HG03196 (cell line): ENCODE results near the gene GPHN.
A peak's percentile ranks its signal among the peaks of the same experiment; 100 is the strongest.

Source experiments
- ATAC-seq: cut with Tn5 transposase; IDR thresholded peaks from one replicate; pipeline ENCODE4 v1.9.1; 2021; ENCODE audit not compliant: unreplicated experiment

GPHN gene

DNA sequence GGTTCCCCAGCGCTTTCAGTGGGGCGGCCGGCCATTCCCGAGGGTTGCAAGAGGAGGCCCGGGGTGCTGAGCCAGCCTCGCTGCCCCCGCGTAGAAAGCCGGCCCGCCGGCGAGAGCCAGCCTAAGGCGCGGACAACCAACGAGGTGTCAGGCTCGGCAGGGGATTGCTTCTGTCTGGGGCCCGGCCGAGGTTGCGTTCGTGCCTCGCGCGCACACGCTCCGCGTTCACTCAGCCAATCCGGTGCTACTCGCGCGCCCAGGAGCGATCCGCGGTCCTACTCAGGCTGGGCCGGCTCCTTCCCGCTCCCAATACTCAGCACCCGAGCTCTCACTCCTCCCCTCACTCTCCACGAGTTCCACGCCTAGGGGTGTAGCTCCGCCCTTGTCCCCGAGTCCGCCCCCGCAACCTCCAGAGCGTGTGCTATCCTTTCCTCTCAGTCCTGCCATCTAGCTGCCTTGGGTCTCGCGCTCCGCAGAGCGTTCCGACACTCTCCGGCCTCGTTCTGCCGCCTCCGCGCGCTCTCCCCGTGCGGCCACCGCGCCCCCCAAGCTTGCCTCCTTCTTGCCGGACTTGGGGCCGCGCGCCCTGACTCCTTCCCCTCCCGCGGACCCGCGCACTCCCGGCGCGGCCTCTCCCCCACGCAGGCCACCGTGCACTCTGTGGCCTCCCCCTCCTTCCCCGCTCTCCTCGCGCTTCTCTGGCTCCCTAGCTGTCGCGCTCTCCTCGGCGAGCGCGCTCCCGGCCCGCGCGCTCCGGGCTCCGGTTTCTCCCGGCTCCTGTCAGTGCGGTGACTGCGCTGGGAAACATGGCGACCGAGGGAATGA, at the start of gene GPHN:
GPHN (plus strand) TSS at position 426 of the 825 bp plus-strand sequence.
- peak; percentile 82 for ATAC-seq

DNA sequence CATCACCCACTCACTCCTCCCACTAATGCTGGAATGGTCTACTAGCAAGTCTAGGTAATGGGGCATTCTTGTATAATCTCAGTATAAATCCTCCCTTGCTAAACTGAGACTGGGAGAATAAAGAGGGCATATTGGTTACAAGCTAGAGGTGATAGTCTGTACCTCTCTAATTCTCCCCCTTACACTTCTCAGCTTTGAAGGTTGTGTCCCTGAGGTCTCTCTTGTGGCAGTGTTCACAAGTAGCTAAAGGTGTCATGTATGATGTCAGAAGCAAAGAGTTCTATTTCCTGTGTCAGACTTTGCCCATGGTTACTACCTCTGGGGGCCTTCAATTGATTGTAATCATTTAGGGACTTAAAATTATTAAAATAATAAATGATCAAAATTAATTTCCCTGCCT, 48.3 kb upstream of the GPHN start:
- ATAC-seq, result no peak

DNA sequence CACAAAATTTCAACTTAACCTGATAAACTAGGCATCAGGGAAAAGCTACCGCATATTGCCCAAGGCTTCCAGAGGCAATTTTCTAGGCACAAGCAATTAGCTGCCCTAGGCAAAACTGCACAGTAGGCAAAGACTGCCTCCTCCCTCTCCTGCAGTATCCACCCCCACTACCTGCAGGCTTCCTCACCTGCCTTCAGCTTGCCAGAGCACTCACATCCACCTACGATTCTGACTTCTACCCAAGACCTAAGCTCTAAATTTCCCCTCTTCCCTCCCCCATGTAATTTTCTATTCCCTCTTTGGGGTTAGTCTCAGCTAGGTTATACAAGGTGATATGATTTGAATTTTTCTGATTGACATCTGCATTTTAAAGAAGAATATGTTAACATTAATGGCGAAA, 43.7 kb upstream of the GPHN start:
- ATAC-seq, result no peak

DNA sequence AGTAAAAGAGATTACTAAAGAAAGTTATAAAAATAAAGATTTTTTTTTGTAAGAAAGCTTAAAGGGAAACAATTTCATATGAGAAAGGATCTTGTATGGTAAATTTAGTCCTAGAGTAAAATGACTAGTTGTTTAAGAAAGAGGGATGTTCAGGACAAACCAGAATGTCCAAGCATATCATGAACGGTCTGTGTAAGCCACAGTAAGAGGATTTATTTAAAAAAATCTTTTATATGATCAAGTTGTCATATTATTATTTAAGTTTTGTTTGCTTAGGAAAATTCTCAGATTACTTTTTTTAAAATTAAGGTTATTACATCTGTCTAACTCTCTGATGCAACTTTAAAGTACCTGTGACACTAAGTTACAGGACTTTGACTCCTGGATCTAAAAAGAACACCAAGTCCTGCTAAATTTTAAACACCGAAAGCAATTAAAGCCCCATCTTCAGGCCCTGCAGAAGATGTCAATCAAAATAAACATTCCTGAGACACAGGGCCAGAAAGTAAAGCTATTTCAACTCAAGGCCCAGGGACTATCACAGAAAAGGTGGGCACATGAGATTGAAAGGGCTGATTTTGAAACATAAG, 39.1 kb upstream of the GPHN start:
- ATAC-seq, result no peak

DNA sequence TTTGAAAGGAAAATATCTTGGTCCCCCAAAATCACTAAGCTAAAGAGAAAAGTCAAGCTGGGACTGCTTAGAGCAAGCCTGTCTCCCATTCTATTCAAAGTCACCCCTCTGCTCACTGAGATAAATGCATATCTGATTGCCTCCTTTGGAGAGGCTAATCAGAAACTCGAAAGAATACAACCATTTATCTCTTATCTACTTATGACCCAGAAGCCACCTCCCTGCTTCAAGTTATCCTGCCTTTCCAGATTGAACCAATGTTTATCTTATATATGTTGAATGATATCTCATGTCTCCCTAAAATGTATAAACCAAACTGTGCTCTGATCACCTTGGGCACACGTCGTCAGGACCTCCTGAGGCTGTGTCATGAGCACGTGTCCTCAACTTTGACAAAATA, 36.4 kb upstream of the GPHN start:
- no peak for ATAC-seq

DNA sequence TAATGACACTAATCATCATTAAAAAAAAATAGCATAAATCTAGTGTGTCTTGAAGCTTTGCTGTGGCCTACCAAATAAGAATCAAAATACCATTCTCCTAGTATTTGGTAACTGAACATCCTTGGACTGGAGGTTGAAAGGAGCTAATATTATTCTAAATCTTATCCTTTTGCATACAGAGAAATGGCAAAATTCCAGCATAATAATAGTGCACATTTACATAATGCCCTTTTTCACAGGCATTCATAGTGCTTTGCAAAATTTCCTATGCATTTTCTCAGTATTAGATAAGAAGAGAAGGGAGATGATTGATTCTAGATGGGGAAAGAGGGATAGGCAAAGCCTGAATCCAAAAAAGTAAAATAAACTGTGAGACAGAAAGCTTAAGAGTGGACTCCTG, 35.7 kb upstream of the GPHN start:
- ATAC-seq, result no peak

DNA sequence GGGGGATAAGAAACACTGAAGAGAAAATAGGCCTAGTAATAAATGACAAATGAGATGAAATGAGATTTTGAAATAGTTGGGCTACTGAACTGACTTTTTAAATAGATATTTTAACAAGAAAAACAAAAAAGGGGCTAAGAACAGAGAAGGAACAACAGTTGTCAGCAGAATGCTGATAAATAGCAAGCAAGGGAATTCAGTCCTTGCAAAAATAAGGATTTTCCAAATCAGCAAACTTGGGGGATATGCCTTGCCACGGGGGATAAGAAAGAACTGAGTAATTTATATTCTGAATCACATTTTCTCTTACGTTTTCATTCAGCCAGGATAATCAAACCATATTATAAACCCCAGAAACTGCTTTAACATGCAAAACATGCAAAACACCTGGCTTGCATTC, 34.7 kb upstream of the GPHN start:
- no peak for ATAC-seq

DNA sequence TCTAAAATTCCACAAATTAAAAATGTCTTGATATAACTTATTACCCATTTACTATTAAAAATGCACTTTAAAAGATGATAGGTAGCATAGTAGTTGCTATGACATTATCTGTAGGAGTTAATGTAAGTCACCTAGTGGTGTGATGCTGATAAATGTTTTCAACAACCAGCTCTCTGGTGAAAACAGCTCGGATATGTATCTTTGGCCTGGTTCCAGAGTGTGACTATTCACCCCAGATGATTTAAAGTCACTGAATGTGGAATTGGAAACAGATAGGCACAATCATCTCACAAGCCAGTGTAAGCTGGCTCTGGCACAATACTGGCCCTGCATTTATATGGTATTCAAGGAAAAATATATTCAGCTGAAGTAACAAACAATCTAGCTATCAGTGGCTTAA, 31.0 kb upstream of the GPHN start:
- ATAC-seq, result no peak

DNA sequence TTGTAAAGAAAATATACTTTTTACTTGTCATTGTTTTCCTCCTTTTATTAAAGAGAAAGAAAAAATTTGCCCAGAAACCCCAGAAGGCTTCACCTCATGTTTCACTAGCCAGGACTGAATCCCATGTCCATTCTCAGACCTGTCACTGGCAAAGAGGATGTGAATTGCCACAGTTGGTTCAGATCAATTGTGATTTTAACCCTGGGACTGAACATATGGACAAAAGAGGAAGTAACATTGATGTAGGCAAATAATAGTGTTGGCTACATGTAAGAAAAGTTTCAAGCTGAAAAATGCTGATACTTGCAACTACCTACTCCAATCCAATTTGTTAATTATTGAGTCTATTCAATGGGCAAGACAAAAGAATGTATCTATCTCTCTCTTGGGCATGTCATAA, 30.4 kb upstream of the GPHN start:
- ATAC-seq, result no peak

DNA sequence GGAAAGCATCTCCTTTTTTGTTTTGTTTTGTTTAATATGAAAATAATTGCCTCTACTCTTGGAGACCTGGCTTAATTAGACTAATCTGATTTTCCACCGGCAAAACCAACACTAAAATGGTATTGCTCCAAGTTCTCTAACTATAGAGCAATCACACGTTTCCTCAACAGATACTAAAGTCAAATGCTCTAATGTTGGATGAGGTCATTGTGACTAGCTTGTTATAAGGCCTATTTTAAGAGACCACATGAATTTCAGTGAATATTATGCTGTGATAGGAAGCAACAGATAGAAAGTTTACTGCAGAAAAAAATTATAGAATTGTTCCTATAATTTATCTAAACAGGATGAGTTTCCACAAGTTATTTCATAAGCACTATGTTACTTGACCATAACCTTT, 25.1 kb upstream of the GPHN start:
- ATAC-seq, result no peak

DNA sequence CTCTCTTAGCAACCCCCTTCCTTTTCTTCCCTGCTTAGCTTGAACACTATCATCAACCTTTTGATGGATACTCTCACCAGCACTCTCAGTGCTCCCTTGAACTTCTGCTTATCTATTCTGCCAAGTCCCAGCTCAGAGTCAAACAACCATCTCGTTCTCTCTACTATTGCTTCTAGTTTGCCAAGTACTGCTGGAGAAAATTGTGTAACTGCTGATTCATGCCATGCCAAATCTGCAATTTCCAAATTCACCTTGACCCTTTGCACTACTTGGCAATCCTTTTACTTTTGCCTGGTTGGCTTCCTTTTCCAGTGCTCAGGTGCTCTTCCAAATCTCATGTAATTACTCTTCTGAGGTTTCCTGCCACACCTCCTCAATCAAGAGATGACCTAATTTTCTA, 24.6 kb upstream of the GPHN start:
- ATAC-seq, result no peak

DNA sequence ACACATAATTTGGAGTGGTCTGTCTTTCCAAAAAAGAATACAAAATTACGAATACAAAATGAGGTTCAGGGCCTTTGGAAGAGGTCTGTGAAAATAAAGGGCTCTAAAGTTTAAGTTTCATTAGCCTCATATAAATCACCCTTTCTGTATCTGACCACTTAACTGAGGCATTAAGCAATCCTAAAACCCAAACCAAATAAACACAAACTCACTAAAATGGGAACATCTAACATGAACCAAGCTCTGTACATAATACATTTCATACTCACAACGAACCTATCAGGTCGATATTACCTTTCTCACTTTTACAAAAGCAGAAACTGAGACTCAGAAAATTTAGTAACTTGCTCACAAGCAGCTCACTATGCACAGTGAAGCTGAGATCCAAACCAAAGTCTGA, 22.9 kb upstream of the GPHN start:
- ATAC-seq, result no peak

DNA sequence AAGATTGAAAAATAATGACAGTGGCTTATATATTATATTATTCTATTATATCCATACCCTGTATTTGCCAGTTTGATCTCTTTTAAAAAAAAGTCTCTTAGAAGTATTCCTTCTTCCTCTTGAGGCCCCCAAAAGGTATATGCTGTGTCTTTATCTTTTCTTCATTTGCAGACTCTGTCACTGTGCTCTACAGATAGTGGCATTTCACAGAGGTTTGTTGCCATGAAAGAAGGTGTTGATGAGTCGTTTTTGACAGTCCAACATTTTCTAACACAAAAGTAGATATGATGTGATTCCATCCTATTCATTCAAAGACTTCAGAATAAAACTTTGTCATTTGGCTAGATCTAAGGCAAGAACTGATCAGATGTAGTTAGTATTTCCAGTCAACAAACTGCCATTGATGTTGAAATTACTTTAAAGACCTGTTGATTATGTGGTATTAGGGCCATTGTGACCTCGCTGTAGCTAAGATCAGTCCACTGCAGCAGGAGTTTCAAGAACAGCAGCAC, 22.0 kb upstream of the GPHN start, which contains the start of gene CCDC196:
CCDC196 (plus strand) TSS at position 462 of the 512 bp plus-strand sequence. CDS start 132 bp downstream, outside the sequence.
- ATAC-seq, result no peak

DNA sequence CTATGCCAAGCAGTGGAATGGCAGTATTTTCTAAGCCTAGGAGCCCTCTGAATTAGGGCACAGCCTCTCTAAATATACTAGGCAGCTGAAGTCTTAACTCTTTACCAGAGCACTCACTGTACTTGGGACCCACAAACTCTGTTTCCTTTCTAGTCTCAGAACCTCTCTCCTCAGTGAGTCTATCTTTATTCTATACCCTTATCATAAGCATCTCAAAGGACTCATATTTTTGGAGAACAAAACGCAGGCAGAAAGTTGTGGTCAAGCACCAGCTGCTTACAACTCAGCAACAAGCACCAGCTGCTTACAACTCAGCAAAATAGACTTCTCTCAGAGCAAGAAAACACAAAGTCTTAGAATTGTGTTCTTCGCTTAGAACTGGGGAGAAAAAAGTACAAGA, 20.8 kb upstream of the GPHN start:
- no peak for ATAC-seq

DNA sequence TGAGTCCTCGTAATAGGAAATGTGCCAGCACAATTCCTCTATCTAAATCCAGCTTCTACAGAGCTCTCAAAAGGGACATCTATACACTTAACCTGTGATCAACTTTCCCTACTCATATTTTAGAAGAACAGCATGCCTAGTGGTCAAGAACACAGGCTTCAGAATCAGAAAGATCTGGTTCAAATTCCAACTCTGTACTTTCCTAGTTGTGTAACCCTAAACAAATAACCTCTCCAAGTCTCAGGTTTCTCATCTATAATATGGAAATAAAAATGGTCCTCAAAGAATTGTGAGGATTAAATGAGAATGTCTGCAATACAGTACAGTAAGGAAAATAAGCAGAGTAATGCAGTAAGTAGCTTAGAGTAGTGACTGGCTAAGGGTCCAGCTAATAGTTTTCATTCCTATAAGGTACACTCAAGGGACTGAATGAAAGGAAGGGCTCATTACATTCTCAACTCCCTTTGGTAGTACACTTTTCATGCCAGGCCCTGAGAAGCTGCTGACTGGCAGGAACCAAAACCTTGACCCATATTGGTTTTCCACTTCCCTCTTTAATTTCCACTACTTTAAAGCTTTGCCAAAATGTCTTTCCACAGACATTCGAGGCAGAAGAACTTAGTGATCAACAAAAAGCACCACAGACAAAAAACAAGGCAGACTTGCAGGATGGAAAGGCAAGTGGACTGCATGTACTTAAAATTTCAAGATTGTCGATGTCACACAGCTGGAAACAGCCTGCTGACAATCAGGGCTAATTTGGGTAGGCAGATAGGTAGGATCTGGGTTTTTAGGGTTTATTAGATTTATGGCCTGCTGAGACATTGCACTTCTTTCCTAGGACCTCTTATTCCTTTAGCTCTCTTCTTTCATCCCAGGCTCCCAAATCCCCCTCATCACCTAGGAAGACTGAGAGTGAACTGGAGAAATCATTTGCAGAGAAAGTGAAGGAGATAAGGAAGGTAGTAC, 17.5 kb upstream of the GPHN start:
- no peak for ATAC-seq

DNA sequence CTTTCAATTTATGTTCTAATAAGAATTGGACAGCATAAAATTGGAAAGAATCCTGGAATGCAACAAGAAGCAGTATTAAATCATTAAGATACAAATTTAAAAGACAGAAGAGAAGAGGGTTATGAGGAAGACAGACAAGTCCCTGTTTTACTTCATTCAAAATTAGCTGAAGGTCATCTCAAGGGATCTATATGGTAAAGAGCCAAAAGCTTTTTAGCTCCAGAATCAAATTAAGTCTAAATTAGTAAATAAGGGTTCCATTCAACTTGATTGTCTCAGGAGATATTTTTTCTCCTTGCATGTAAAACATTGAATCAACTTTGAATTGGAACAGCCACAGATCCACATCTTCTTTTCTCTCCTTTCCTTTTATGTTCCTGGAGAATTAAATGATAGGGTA, 14.2 kb upstream of the GPHN start:
- no peak for ATAC-seq

DNA sequence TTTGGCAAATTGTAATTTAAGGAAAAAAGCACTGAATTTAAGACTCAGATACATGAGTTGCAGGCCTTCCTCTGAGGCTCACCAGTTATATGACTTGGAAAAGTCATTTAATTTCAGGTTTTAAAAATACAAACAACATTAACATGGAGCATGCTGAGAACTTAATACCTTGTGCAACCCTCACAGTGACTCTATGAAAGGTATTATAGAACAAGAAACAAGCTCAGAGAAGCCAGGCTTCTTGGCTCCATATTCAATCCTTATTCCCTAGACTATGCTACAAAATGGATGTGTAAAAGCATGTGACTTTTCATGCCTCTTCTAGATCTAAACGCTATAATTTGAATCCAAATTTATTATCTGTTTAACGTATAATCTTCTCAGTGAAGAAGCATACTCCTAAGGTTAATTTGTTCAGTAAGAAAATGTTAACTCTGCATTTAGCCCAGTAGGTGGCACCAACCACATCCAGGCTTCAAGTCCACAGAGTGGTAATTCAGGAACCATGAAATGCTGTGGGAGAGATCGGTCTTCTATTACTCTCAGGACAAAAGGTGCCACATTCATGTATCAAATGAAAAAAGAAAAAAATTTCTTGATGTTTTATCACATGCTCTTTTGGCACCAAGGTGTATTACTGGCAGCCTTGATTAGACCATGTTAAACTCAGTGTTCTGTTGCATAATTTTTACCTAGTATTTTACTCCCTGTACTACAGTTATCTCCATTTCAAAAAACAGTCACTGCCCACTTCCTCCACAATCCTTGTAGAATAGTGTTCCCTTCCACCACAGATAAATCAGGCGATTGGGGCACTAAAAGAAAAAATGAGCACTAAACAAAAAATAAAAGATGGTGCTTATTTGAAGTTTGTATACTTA, 12.5 kb upstream of the GPHN start:
- ATAC-seq, result peak; percentile 78

DNA sequence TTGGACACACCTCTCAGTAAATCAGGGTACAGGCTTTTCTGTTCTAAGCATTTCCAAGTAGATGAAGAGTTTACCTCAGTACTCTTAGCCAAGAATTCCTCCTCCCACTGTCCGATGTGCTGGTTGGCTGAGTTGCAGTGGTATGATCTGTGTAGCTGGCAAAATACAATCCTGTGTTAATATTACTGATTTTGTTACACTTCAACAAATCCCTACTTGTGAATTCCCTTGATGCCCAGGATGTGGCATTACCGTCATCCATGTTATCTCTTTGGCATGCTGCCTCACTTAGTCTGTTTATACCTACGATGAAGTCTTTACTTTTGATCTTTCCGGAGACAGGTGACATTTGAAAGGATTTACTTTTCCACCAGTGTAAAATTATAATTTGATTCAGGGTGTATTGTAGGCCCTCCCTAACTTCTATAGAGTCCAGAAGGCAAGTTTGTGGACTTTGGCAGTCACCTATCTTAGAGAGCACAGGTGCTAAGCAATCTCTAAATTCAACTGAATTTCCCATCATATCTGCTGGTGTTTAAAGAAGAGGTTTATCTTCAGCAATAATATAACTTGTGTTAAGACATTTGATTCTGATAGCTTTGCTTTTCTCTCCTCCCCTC, 11.6 kb upstream of the GPHN start:
- ATAC-seq, result no peak

DNA sequence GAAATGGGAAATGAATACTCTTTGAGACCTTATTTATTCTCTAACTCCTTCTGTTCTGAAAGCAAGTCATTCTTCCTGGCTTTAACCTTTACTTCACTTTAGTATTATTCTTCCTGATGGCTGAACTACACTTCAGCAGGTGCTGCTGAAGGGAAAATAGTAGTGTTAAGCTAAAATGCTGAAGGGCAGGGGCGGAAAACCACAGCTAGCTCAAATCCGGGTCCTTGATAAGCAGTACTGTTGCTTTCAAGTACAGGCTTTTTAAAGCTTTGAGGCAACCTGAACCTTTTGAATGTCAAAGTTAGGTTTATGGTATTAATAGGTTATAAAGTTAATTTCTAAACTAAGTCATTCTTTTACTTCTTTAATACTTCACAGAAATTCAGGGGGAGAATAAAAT, 11.0 kb upstream of the GPHN start:
- ATAC-seq, result no peak

DNA sequence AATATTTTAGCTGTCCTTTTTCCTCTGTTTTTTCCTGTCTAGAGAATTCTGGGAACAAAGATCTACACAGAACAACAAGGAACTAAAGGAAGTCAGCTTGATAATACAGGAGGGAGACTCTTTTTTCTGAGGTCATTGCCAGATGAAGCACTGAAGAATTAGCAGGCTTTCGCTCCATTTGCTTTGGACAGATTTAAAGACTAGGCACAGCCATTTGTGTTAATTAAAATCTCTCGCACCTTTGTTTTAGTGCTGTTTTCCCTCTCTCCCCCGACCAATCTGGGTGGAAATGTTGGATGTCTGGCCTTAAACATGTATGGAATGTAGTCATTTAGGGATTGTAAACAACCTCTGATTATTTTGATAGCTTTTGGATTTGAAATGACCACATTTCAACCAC, 9.6 kb upstream of the GPHN start:
- ATAC-seq, result no peak
